A549 (cell line): ENCODE results near the gene ACAD9.

Source experiments
- CEBPB ChIP-seq, 2 experiments: fragments of >200 bp in 1 of 2; sonication (Bioruptor Twin) in 1 of 2; formaldehyde crosslinking in 1 of 2; IDR thresholded peaks; 2 replicates each; pipeline ENCODE4 v1.6.1; 2012 to 2016
- CHD2 ChIP-seq: fragments of 150-350 bp; IDR thresholded peaks from 2 replicates; pipeline ENCODE4 v1.6.1; 2014; ENCODE audit warnings: low read length; ENCODE audit not compliant: partially characterized antibody
- EHMT2 ChIP-seq: fragments of 200-600 bp; sonication (generic); IDR thresholded peaks from 2 replicates; pipeline ENCODE4 v1.6.1; 2016; ENCODE audit warnings: antibody characterized with exemption, low read depth, mild to moderate bottlenecking, moderate library complexity
- EP300 ChIP-seq, 2 experiments: fragments of >200 bp; sonication (Bioruptor Twin); formaldehyde crosslinking; IDR thresholded peaks; 2 replicates in 1 of 2; 3 replicates in 1 of 2; pipeline ENCODE4 v1.6.1; 2016 to 2017
- JUN ChIP-seq, 2 experiments: fragments of >200 bp; sonication (Bioruptor Twin); formaldehyde crosslinking; IDR thresholded peaks; 2 replicates in 1 of 2; 3 replicates in 1 of 2; pipeline ENCODE4 v1.6.1; 2016 to 2017
- MYC ChIP-seq: IDR thresholded peaks from 2 replicates; pipeline ENCODE4 v1.6.1; 2012; ENCODE audit warnings: mild to moderate bottlenecking, inconsistent platforms, low read length, improper control_type of control experiment, borderline replicate concordance
- NFE2L2 ChIP-seq: fragments of 150-350 bp; conservative IDR thresholded peaks from 2 replicates; pipeline ENCODE4 v1.6.1; 2014; ENCODE audit warnings: low read length
- POLR2A ChIP-seq: IDR thresholded peaks from 2 replicates; pipeline ENCODE4 v1.6.1; 2012; ENCODE audit warnings: mild to moderate bottlenecking, low read length
- RFX5 ChIP-seq: fragments of 450-650 bp; IDR thresholded peaks from 2 replicates; pipeline ENCODE4 v1.7.1; 2014; ENCODE audit warnings: antibody characterized with exemption, mild to moderate bottlenecking, moderate library complexity
- TF ChIP-seq, protein P1 (sequence below): fragments of >200 bp; sonication (Bioruptor Twin); formaldehyde crosslinking; IDR thresholded peaks from 3 replicates; pipeline ENCODE4 v1.5.1; 2016
- TF ChIP-seq, protein P2 (sequence below): fragments of 150-350 bp; IDR thresholded peaks from 2 replicates; pipeline ENCODE4 v1.6.1; 2014; ENCODE audit warnings: low read depth, mild to moderate bottlenecking, low read length
- TF ChIP-seq, protein P3 (sequence below): IDR thresholded peaks from 2 replicates; pipeline ENCODE4 v1.6.1; 2012

DNA sequence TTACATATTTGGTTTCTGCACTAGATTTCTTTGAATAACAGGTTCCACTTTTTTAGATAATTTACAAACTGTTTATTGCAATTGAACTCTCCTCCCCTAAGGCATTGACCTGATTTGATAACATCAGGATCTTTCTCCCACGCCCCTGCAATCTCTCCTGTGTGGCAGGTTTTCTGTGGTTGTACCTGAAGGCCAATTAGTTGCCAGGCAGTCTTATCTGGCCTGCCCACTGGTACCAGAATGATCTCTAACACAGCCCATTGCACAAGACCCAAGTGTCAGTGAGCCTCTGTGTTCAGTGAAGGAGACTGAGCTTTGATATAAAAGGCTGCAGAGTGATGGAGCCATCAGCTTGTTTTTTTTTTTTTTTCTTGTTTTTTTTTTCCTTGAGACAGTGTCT, 3.3 kb downstream of the ACAD9 start:
- TF ChIP-seq, protein P1, sequence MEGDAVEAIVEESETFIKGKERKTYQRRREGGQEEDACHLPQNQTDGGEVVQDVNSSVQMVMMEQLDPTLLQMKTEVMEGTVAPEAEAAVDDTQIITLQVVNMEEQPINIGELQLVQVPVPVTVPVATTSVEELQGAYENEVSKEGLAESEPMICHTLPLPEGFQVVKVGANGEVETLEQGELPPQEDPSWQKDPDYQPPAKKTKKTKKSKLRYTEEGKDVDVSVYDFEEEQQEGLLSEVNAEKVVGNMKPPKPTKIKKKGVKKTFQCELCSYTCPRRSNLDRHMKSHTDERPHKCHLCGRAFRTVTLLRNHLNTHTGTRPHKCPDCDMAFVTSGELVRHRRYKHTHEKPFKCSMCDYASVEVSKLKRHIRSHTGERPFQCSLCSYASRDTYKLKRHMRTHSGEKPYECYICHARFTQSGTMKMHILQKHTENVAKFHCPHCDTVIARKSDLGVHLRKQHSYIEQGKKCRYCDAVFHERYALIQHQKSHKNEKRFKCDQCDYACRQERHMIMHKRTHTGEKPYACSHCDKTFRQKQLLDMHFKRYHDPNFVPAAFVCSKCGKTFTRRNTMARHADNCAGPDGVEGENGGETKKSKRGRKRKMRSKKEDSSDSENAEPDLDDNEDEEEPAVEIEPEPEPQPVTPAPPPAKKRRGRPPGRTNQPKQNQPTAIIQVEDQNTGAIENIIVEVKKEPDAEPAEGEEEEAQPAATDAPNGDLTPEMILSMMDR: no peak
- TF ChIP-seq JUN (IDR thresholded peaks at IDR 0.05): no peak
- TF ChIP-seq, protein P2, sequence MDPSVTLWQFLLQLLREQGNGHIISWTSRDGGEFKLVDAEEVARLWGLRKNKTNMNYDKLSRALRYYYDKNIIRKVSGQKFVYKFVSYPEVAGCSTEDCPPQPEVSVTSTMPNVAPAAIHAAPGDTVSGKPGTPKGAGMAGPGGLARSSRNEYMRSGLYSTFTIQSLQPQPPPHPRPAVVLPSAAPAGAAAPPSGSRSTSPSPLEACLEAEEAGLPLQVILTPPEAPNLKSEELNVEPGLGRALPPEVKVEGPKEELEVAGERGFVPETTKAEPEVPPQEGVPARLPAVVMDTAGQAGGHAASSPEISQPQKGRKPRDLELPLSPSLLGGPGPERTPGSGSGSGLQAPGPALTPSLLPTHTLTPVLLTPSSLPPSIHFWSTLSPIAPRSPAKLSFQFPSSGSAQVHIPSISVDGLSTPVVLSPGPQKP: no peak
- TF ChIP-seq NFE2L2: no peak
- no peak for TF ChIP-seq POLR2A
- no peak for TF ChIP-seq EHMT2
- TF ChIP-seq, protein P3, sequence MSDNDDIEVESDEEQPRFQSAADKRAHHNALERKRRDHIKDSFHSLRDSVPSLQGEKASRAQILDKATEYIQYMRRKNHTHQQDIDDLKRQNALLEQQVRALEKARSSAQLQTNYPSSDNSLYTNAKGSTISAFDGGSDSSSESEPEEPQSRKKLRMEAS: no peak
- TF ChIP-seq CHD2: no peak
- no peak for TF ChIP-seq EP300 (IDR thresholded peaks at IDR 0.05)
- TF ChIP-seq MYC: no peak
- no peak for TF ChIP-seq CEBPB (IDR thresholded peaks at IDR 0.05)
- no peak for TF ChIP-seq RFX5
